Duodenal mucosa (tissue), 2 donors: ENCODE data around the gene NAT10.

Experiments used
- H3K27ac ChIP-seq: one replicate; pipeline ENCODE4 v1.7.0; 2013; ENCODE audit warnings: low read depth, low read length
- H3K27me3 ChIP-seq, 2 donors: one replicate each; pipeline ENCODE4 v1.7.0; 2013; ENCODE audit warnings: low read length in 2 of 2, control low read depth in 1 of 2; ENCODE audit not compliant: insufficient read depth in 2 of 2, control insufficient read depth in 1 of 2
- H3K36me3 ChIP-seq, 2 donors: one replicate each; pipeline ENCODE4 v1.7.0; 2013; ENCODE audit warnings: low read length in 2 of 2, control low read depth in 1 of 2; ENCODE audit not compliant: insufficient read depth in 2 of 2, control insufficient read depth in 1 of 2
- H3K4me1 ChIP-seq, 2 donors: one replicate each; pipeline ENCODE4 v1.7.0; 2013; ENCODE audit warnings: low read length in 2 of 2, control low read depth in 1 of 2; ENCODE audit not compliant: insufficient read depth in 2 of 2, control insufficient read depth in 1 of 2
- H3K4me3 ChIP-seq, 2 donors: one replicate each; pipeline ENCODE4 v1.7.0; 2013; ENCODE audit warnings: low read length in 2 of 2, low read depth in 1 of 2
- H3K9ac ChIP-seq, 2 donors: one replicate each; pipeline ENCODE4 v1.7.0; 2013; ENCODE audit warnings: low read length in 2 of 2, low read depth in 1 of 2
- H3K9me3 ChIP-seq, 2 donors: one replicate each; pipeline ENCODE4 v1.7.0; 2013; ENCODE audit warnings: low read length in 2 of 2, control low read depth in 1 of 2; ENCODE audit not compliant: control insufficient read depth in 1 of 2

NAT10 gene

DNA sequence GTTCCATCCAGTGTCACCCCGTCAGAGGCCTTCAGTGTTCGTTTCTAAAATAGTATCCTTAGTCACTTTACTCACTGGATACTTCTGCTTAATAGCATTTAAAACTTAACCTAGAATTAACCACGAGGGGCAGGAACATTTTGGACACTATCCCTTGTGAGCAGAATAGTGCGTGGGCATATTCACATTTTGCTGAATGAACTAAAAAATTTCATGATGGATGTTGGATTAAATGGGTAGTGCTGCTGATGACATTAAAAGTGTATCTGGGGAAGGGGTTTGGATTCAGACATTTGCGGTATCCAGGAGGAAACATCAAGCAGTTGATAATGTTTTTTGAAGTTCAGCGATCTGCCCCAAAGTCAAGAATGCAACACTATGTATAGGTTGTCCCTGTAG, 750 bp upstream of the NAT10 start:
- H3K9ac ChIP-seq, result peak overlapping the region; percentile 94 to 97
- H3K27me3 ChIP-seq, result no peaks in the 10 kb centered on the region
- no peaks in the 10 kb centered on the region for H3K9me3 ChIP-seq
- peaks cover 15 to 18% of the 10 kb centered on the region in 2 donors for H3K4me1 ChIP-seq
- H3K4me3 ChIP-seq, result peak overlapping the region; percentile 95 to 99
- peak overlapping the region; percentile 70 for H3K27ac ChIP-seq
- peaks cover 12 to 28% of the 10 kb centered on the region in 2 donors for H3K36me3 ChIP-seq

DNA sequence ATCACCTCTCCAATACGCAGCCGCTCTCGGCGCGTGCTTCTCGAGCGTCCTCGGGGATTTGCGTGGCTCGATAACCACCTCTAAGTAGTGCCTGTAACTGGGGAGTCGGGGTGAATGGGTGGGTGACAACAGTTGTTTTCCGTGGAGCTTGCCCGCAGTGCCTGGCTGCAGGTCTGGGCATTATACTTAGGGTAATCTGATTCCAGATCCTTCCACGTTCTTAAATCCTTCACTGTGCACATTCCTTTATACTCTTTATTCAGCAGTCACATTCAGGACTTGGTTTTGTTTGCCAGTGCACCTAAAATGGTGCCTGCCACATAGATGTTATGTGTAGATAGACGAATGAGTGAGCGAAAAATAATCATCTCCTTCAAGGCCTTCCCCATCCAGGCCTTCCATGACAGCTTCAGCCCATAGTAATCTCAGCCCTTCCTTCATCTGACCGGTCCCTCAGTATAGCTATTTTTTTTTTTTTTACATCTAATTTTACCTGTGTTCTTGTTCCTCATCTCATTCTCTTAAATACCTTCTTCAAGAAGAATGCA, 602 bp downstream of the NAT10 start:
- H3K9ac ChIP-seq, result peak overlapping the region; percentile 94 to 97
- H3K4me1 ChIP-seq, result peaks cover 15 to 18% of the 10 kb centered on the region in 2 donors
- peak overlapping the region; percentile 70 for H3K27ac ChIP-seq
- H3K9me3 ChIP-seq, result no peaks in the 10 kb centered on the region
- peaks cover 5 to 27% of the 10 kb centered on the region in 2 donors for H3K36me3 ChIP-seq
- H3K27me3 ChIP-seq, result no peaks in the 10 kb centered on the region
- peak overlapping the region; percentile 95 to 99 for H3K4me3 ChIP-seq

DNA sequence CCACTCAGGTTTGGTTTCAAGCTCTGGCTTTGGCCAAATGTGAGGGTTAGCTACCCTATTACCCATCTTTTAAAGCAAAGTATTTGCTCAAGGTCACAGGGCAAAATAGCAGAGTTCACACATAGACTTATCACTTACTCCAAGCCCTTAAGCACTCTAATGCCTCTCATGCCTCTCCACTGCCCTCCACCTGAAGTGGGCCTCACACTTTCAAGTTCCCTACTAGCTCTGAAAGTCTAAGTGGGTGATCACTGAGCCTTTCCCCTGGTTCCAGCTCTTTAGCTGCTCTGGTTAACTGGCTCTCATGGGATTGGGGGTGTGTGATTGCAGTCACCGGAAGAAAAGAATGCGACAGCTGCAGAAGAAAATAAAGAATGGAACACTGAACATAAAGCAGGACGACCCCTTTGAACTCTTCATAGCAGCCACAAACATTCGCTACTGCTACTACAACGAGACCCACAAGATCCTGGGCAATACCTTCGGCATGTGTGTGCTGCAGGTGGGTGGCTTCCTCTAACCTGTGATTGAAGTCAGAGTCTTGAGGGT, 6.4 kb downstream of the NAT10 start:
- H3K9me3 ChIP-seq, result no peaks in the 10 kb centered on the region
- no peak overlapping the region for H3K4me3 ChIP-seq
- peaks cover under 1% of the 10 kb centered on the region in 2 donors for H3K4me1 ChIP-seq
- no peak overlapping the region for H3K9ac ChIP-seq
- no peak overlapping the region for H3K27ac ChIP-seq
- H3K36me3 ChIP-seq, result peaks cover 45 to 78% of the 10 kb centered on the region in 2 donors
- no peaks in the 10 kb centered on the region for H3K27me3 ChIP-seq

DNA sequence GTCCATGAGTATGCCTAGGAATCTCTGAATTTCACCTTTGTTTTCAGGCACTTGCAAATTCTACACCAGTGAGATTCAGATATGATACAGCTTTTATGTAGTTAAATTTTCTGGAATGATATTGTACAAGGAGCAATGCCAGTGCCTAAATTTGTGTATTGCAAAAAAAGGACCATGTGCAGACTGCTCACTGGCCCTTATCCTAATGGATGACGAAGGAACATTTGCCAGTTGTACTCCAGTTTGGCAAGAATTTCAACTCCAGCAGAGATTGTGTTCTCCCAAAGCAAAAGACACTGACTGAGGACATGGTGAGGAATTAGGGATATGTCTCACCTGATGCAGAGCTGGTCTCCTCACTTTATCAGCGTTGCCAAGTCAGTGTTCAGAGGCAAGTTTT, 8.6 kb downstream of the NAT10 start:
- no peak overlapping the region for H3K9ac ChIP-seq
- no peaks in the 10 kb centered on the region for H3K9me3 ChIP-seq
- H3K4me1 ChIP-seq, result no peaks in the 10 kb centered on the region
- no peaks in the 10 kb centered on the region for H3K27me3 ChIP-seq
- peaks cover 60 to 89% of the 10 kb centered on the region in 2 donors for H3K36me3 ChIP-seq
- no peak overlapping the region for H3K27ac ChIP-seq
- H3K4me3 ChIP-seq, result no peak overlapping the region

DNA sequence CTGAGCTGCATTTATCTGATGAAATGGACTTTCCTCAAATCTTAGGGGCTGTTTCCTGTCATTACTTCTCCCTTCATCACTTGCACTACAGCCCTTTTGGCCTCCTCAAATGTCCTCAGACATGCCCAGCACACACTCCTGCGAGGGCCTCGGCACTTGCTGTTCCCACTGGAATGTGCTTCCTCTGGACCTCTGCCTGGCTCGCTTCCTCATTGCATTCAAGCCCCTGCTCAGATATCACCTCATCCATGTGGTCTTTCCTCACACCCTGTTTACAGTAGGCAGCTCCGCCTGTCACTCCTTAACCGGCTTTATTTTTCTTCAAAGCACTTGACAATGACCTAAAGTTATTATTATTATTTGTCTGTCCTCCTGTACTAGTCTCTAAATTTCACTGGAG, 9.0 kb downstream of the NAT10 start:
- Histone ChIP-seq H3K4me3 (no peak overlapping the region), H3K27ac (no peak overlapping the region), H3K9ac (no peak overlapping the region), H3K36me3 (peaks cover 60 to 89% of the 10 kb centered on the region in 2 donors), H3K27me3 (no peaks in the 10 kb centered on the region), H3K4me1 (no peaks in the 10 kb centered on the region), H3K9me3 (no peaks in the 10 kb centered on the region)

DNA sequence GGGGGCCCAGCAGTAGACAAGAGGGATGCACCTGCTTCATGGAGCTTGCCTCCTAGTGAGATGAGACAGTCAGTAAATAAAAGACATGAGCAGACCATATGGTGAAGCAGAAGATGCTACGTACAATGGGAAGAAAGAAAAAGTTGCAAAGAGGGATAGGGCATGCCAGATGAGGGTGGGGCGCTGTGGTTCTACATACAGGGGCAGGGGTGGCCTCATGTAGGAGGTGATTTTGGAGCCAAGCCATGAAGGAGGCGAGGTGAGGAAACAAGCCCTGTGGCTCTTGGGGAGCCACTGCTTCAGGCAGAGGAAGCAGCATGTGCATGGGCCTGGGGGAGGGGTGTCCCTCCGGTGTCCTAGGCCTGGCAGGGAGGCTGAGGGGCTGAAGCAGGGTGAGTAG, 15.2 kb downstream of the NAT10 start:
- Histone ChIP-seq H3K36me3 (peaks cover 49 to 88% of the 10 kb centered on the region in 2 donors), H3K9me3 (no peaks in the 10 kb centered on the region), H3K9ac (no peak overlapping the region), H3K27ac (no peak overlapping the region), H3K4me3 (no peak overlapping the region), H3K27me3 (no peaks in the 10 kb centered on the region), H3K4me1 (no peaks in the 10 kb centered on the region)

DNA sequence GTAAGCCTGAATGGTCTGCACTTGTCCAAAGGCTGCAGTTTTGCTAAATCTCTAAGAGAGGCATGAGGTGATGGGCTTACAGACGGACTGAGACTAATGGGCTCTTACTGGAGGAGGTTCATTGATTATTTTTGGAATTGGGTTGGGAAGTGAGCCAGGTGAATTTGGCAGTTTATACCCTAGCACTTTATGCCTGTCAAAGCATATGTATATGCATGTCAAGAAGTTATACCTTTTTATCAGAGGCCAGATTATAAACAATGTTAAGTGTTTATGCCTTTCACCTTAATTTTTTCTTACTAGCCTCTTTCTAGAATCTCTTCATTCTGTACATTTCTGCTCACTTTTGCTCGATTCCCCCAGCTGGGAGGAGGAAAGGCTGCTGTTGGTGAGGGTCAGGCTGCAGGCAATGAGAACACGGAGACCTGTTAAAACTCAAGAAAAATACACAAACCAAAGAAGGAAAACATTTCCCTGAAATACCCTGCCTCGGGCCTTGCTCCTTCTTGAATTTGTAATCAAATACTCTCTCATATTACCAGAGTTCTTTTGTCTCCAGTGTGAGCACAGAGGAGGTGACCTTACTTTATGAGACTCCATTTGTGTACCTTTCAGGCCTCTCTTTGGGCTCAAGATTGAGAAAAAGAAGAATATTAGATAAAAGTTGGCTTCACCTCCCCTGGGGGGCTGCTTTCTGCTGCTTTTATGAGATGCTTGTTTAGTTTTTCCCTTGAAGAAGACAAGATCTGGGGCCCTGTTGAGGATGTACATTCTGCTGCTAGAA, 19.6 kb downstream of the NAT10 start:
- no peaks in the 10 kb centered on the region for H3K4me1 ChIP-seq
- no peak overlapping the region for H3K4me3 ChIP-seq
- no peak overlapping the region for H3K9ac ChIP-seq
- no peak overlapping the region for H3K27ac ChIP-seq
- H3K27me3 ChIP-seq, result no peaks in the 10 kb centered on the region
- H3K9me3 ChIP-seq, result no peaks in the 10 kb centered on the region
- peaks cover 44 to 79% of the 10 kb centered on the region in 2 donors for H3K36me3 ChIP-seq

DNA sequence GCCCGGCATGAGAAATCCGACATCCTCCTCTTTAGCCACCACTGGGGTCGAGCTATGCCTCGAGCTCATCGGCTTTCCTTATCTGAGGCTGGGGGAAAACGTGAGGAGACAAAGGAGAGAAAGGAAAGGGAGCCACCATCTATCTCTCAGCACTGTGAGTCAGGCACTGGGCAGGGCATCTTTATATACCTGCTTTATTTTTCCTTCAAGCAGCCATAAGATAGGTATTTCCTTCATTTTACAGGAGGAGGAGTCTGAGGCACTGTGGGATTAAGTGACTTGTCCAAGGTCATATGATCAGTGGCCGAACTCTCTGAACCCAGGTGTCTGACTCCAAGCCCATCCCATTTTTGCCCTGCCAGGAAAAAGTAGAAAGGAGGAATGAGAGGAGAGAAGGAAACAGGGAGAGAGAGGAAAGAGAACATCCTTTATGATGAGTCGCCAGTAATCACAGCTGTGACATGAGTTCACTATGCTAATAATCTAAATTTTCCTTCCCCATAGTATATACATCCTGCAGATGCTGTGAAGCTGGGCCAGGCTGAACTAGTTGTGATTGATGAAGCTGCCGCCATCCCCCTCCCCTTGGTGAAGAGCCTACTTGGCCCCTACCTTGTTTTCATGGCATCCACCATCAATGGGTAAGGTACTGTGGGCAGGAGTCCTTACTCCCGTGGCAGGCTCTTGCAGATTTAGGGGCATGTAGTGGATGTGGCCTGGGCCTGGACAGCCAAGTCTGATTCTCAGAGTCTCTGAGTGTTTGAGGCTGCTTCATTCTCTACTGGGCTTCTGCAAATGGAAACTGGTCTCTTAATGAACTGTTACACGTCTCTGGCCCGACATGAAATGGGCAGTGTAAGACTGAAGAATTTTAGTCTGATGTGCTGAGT, 21.8 kb downstream of the NAT10 start:
- Histone ChIP-seq H3K9ac (no peak overlapping the region), H3K9me3 (no peaks in the 10 kb centered on the region), H3K4me3 (no peak overlapping the region), H3K27me3 (no peaks in the 10 kb centered on the region), H3K4me1 (no peaks in the 10 kb centered on the region), H3K36me3 (peaks cover 47 to 82% of the 10 kb centered on the region in 2 donors), H3K27ac (no peak overlapping the region)

DNA sequence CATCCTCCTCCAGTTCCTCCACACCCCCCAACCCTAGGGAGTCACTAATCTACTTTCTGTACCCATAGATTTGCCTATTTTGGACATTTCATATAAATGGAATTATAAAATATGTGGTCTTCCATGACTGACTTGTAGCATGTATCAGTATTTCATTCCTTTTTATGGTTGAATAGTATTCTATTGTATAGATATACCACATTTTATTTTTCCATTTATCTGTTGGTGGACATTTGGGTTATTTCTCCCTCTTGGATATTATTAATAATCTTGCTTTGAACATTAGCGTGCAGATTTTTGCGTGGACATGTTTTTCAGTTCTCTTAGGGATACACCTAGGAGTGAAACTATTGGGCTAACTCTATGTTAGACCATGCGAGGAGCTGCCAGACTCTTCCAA, 23.4 kb downstream of the NAT10 start:
- H3K9me3 ChIP-seq, result no peaks in the 10 kb centered on the region
- H3K4me3 ChIP-seq, result no peak overlapping the region
- H3K36me3 ChIP-seq, result peaks cover 48 to 82% of the 10 kb centered on the region in 2 donors
- H3K4me1 ChIP-seq, result no peaks in the 10 kb centered on the region
- H3K9ac ChIP-seq, result no peak overlapping the region
- H3K27ac ChIP-seq, result no peak overlapping the region
- H3K27me3 ChIP-seq, result no peaks in the 10 kb centered on the region
